K562 (cell line): ENCODE data around the gene SIDT1. TPM values are rescaled to one million over a fixed set of nuclear protein-coding genes. Genes with fewer than 3 reads are reported as not detected.

Experiments used
- ATAC-seq: fragments of 200-7000 bp; cut with Tn5 transposase; 3 replicates; pipeline ENCODE4 v1.9.1; 2020; ENCODE audit warnings: moderate library complexity
- BruUV-seq: library from RNA; stranded (reverse); fragments of 400-500 nt; replicated peaks from 2 replicates; lab custom pipeline; 2021; lab: Mats Ljungman, UMichigan
- CTCF ChIA-PET: fragments of 300-600 bp; formaldehyde crosslinking; extraction: SDS; loops from one replicate; lab custom pipeline; 2021; ENCODE audit warnings: low intra/inter-chr PET ratio; lab: Yijun Ruan, JAX
- POLR2A ChIA-PET: fragments of 300-600, 350-650 bp; sonication (Branson Sonifier 250); formaldehyde crosslinking; extraction: SDS; loops from one replicate; lab custom pipeline; 2021; ENCODE audit warnings: antibody characterized with exemption, inconsistent platforms; lab: Yijun Ruan, JAX
- DNase-seq, 4 experiments: peaks; one replicate each; pipeline versions ENCODE4 v3.0.0 to v3.0.0-alpha.2; 2011 to 2018; ENCODE audit warnings: low spot score in 3 of 4, mixed read lengths in 3 of 4; ENCODE audit errors: extremely low read depth in 1 of 4
- FAIRE-seq: peaks from 2 replicates; lab custom pipeline; 2011; peaks lifted over from hg19 to GRCh38; lab: Jason Lieb, UNC
- H2AFZ ChIP-seq: 2 replicates; pipeline ENCODE4 v1.6.0; 2011; ENCODE audit warnings: low read depth, low read length, control low read depth, inconsistent platforms
- H3K27ac ChIP-seq: fragments of 200-600 bp; 3 replicates; pipeline ENCODE4 v1.8.0; 2011; ENCODE audit warnings: low read depth, mild to moderate bottlenecking, control low read depth, inconsistent platforms, low read length, moderate library complexity, mixed read lengths; ENCODE audit errors: extremely low read depth
- H3K27me3 ChIP-seq, 2 experiments: fragments of 300-600 bp in 1 of 2; 2 replicates in 1 of 2; 3 replicates in 1 of 2; pipeline versions ENCODE4 v1.6.0 to v1.8.0; 2011; ENCODE audit warnings: inconsistent platforms in 2 of 2, low read length in 2 of 2, mild to moderate bottlenecking in 1 of 2, mixed read lengths in 1 of 2, moderate library complexity in 1 of 2; ENCODE audit not compliant: control insufficient read depth in 2 of 2, insufficient read depth in 2 of 2
- H3K36me3 ChIP-seq: fragments of 300-600 bp; 3 replicates; pipeline ENCODE4 v1.8.0; 2011; ENCODE audit warnings: mild to moderate bottlenecking, low read length, inconsistent platforms; ENCODE audit not compliant: control insufficient read depth, insufficient read depth
- H3K4me1 ChIP-seq, 2 experiments: fragments of 200-600 bp in 1 of 2; replicated peaks in 1 of 2; 2 replicates in 1 of 2; 3 replicates in 1 of 2; pipeline versions ENCODE4 v1.5.1 to v1.8.0; 2011; ENCODE audit warnings: inconsistent platforms in 2 of 2, low read length in 2 of 2, mild to moderate bottlenecking in 1 of 2, mixed read lengths in 1 of 2, moderate library complexity in 1 of 2; ENCODE audit not compliant: control insufficient read depth in 2 of 2, insufficient read depth in 2 of 2
- H3K4me2 ChIP-seq: 2 replicates; pipeline ENCODE4 v1.6.1; 2011; ENCODE audit warnings: low read length, control low read depth, inconsistent platforms, mixed read lengths; ENCODE audit not compliant: insufficient read depth
- H3K4me3 ChIP-seq: fragments of 200-600 bp; sonication (generic), shearing (Covaris generic); 2 replicates; pipeline ENCODE4 v1.5.1; 2016; ENCODE audit warnings: control low read depth, inconsistent platforms
- H3K79me2 ChIP-seq: fragments of 200-600 bp; 3 replicates; pipeline ENCODE4 v1.8.0; 2011; ENCODE audit warnings: low read length, inconsistent platforms; ENCODE audit not compliant: control insufficient read depth, insufficient read depth
- H3K9ac ChIP-seq, 2 experiments: 2 replicates each; pipeline versions ENCODE4 v1.6.0 to v1.6.1; 2011; ENCODE audit warnings: low read depth in 2 of 2, low read length in 2 of 2, control low read depth in 1 of 2, inconsistent platforms in 1 of 2, mild to moderate bottlenecking in 1 of 2, mixed read lengths in 1 of 2; ENCODE audit not compliant: insufficient read depth in 1 of 2
- H3K9me1 ChIP-seq: one replicate; pipeline ENCODE4 v1.6.0; 2011; ENCODE audit warnings: inconsistent platforms, mild to moderate bottlenecking, low read length, moderate library complexity; ENCODE audit not compliant: control insufficient read depth, insufficient read depth
- H3K9me3 ChIP-seq: replicated peaks from 2 replicates; pipeline ENCODE4 v1.5.1; 2011; ENCODE audit warnings: low read depth, low read length, inconsistent platforms; ENCODE audit not compliant: control insufficient read depth, insufficient read depth
- H4K20me1 ChIP-seq: replicated peaks from 2 replicates; pipeline ENCODE4 v1.6.1; 2011; ENCODE audit warnings: low read length, inconsistent platforms, mixed read lengths; ENCODE audit not compliant: control insufficient read depth, insufficient read depth
- ATF7 ChIP-seq: fragments of 450-650 bp; IDR thresholded peaks from 2 replicates; pipeline ENCODE4 v1.7.1; 2014; ENCODE audit warnings: mild to moderate bottlenecking, moderate library complexity
- CHD1 ChIP-seq: fragments of 200-600 bp; sonication (generic); IDR thresholded peaks from one replicate; pipeline ENCODE4 v1.6.1; 2012; ENCODE audit warnings: mild to moderate bottlenecking, moderate library complexity, low read length, inconsistent platforms
- HLTF ChIP-seq: fragments of 450-650 bp; IDR thresholded peaks from 2 replicates; pipeline ENCODE4 v1.6.1; 2016
- MAFF ChIP-seq: IDR thresholded peaks from 2 replicates; pipeline ENCODE4 v1.6.1; 2012; ENCODE audit warnings: low read length, improper control_type of control experiment
- RFX1 ChIP-seq: fragments of 450-650 bp; IDR thresholded peaks from 2 replicates; pipeline ENCODE4 v1.6.1; 2016; ENCODE audit warnings: mild to moderate bottlenecking, moderate library complexity
- RFX7 ChIP-seq: fragments of 250-450 bp; sonication (Bioruptor Pico); IDR thresholded peaks from 2 replicates; pipeline ENCODE4 v1.5.1; 2021; ENCODE audit warnings: mild to moderate bottlenecking
- ZNF184 ChIP-seq: sonication (generic); formaldehyde crosslinking; IDR thresholded peaks from 2 replicates; pipeline ENCODE4 v1.5.0; 2020; ENCODE audit warnings: missing genetic modification reagents
- ZNF24 ChIP-seq: fragments of 450-650 bp; IDR thresholded peaks from 2 replicates; pipeline ENCODE4 v1.6.1; 2016
- WGBS: fragments of 100-300 bp; shearing (Covaris generic); methylation state at CpG from one replicate; pipeline ENCODE4 v1.1.6; 2016; ENCODE audit warnings: low coverage, mixed read lengths; ENCODE audit not compliant: insufficient coverage; ENCODE audit errors: missing lambda C conversion rate; 5-methylcytosine and 5-hydroxymethylcytosine counted together
- in situ Hi-C: fragments of 300-500 bp; cut with MboI; formaldehyde crosslinking; loops from 4 replicates; pipeline ENCODE4 v1.15.0; 2018; ENCODE audit warnings: inconsistent platforms, mixed read lengths
- intact Hi-C: fragments of 100-400 bp; cut with micrococcal nuclease; formaldehyde crosslinking; loops from 2 replicates; pipeline ENCODE4 v1.14.2; 2022
- polyA plus RNA-seq, 8 experiments: library from polyadenylated mRNA; depleted of rRNA in 4 of 8; stranded (reverse) in 5 of 8; unstranded in 3 of 8; fragments of >200 nt; fragmentation: Nextera tagmentation in 2 of 8; fragmentation: Illumina TruSeq in 1 of 8; extraction: Ambion mirVana in 2 of 8; extraction: Trizol in 1 of 8; gene quantifications; 2 replicates each; pipeline versions ENCODE4 v1.2.1 to v1.2.3, GENCODE V29; 2011 to 2014; ENCODE audit warnings: inconsistent platforms in 1 of 8, missing spikeins in 1 of 8
- total RNA-seq, 7 experiments: library from RNA; depleted of rRNA in 6 of 7; stranded (reverse); fragments of >200 nt in 6 of 7; fragmentation: Illumina TruSeq in 2 of 7; extraction: Trizol in 2 of 7; gene quantifications; 2 replicates each; pipeline versions ENCODE4 v1.2.1 to v1.2.3, GENCODE V29; 2011 to 2021; ENCODE audit warnings: low replicate concordance in 1 of 7
- TF ChIP-seq, protein P1 (sequence below): sonication (generic); formaldehyde crosslinking; IDR thresholded peaks from 2 replicates; pipeline ENCODE4 v1.8.0; 2022; ENCODE audit warnings: missing genetic modification reagents, mild to moderate bottlenecking, moderate library complexity, borderline replicate concordance
- TF ChIP-seq, protein P2 (sequence below): fragments of 450-650 bp; IDR thresholded peaks from 2 replicates; pipeline ENCODE4 v1.6.1; 2018; ENCODE audit warnings: mild to moderate bottlenecking, low read depth; ENCODE audit not compliant: partially characterized antibody
- TF ChIP-seq, protein P3 (sequence below), 2 experiments: fragments of 450-650 bp in 1 of 2; sonication (generic) in 1 of 2; formaldehyde crosslinking in 1 of 2; IDR thresholded peaks in 1 of 2; conservative IDR thresholded peaks in 1 of 2; 2 replicates each; pipeline versions ENCODE4 v1.6.1 to v1.8.1; 2016 to 2023; ENCODE audit warnings: mild to moderate bottlenecking in 2 of 2, moderate library complexity in 2 of 2, inconsistent platforms in 1 of 2, missing genetic modification reagents in 1 of 2

The SIDT1 gene
- total and polyA plus RNA-seq, 9 of the 15 experiments (the other 6 are each of a cell fraction or from before 2014, with no cell fraction given): not detected

DNA sequence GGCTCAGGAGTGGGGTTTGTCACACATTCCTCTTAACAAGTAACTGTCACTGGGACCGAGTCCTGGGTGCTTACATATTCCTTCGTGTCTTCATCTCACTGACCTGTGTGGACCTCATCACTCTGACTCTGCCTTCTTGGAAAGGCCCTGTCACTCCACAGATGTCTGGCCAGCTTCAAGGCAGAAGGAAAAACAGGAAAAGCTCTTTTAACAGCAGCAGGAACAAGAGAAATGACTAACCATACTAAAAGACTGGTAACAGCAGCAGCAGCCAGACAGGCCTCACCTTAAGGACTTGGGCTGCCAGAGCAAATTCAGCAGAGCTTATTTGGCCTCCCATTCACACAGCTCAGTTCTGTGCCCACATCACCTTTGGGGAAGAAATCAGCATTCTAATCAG lies 96.0 kb downstream of the SIDT1 start (continued):
- no peak for TF ChIP-seq ZNF24
- no peak for TF ChIP-seq RFX7 (CRISPR knock-in tag)

DNA sequence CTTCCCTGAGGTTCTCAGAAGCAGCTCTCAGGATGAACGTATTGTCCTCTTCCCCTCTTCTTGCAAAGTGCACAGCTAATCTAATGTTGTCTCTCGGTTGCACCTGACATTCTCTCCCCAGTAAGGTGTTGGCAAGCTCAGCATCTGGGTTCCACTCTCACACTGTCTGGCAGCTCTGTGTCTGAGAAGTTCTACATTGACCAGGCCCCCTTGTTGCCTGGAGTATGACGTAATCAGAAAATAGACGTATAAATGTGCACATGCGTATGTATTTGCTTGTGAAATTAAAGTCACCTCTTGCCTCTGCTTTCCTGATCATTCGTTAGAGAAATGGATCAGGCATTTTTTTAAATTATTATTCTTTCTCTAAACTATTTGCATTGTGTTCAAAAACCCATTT lies 96.4 kb downstream of the SIDT1 start:
- ChIA-PET CTCF (no interaction called here), POLR2A (no interaction called here)
- Histone ChIP-seq H3K36me3 (no peaks in the 10 kb centered on the region), H3K4me1 (no peaks in the 10 kb centered on the region; a peak in 1 of 5 replicates), H3K9me1 (no peaks in the 10 kb centered on the region), H3K27me3 (peaks cover 8 to 32% of the 10 kb centered on the region in 2 experiments; a peak in 3 of 5 replicates), H3K9ac (no peak overlapping the region), H2AFZ (no peak overlapping the region), H3K27ac (no peak overlapping the region), H3K9me3 (no peaks in the 10 kb centered on the region), H3K79me2 (no peaks in the 10 kb centered on the region), H3K4me2 (no peak overlapping the region), H3K4me3 (no peak overlapping the region), H4K20me1 (no peaks in the 10 kb centered on the region)
- in situ Hi-C loops (no loop called here), intact Hi-C loops (loop anchor here (5.0 to 10.0 kb wide), 3 partner anchors 119 to 574 kb away; partner anchors contain the start of genes ATP6V1A and NAA50)
- no peak for TF ChIP-seq CHD1
- TF ChIP-seq ATF7: peak; percentile 21; the same call in 1 of the 2 replicates
- no peak for TF ChIP-seq ZNF184 (CRISPR knock-in tag)
- TF ChIP-seq, protein P1, sequence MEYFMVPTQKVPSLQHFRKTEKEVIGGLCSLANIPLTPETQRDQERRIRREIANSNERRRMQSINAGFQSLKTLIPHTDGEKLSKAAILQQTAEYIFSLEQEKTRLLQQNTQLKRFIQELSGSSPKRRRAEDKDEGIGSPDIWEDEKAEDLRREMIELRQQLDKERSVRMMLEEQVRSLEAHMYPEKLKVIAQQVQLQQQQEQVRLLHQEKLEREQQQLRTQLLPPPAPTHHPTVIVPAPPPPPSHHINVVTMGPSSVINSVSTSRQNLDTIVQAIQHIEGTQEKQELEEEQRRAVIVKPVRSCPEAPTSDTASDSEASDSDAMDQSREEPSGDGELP (CRISPR knock-in tag): no peak
- TF ChIP-seq, protein P2, sequence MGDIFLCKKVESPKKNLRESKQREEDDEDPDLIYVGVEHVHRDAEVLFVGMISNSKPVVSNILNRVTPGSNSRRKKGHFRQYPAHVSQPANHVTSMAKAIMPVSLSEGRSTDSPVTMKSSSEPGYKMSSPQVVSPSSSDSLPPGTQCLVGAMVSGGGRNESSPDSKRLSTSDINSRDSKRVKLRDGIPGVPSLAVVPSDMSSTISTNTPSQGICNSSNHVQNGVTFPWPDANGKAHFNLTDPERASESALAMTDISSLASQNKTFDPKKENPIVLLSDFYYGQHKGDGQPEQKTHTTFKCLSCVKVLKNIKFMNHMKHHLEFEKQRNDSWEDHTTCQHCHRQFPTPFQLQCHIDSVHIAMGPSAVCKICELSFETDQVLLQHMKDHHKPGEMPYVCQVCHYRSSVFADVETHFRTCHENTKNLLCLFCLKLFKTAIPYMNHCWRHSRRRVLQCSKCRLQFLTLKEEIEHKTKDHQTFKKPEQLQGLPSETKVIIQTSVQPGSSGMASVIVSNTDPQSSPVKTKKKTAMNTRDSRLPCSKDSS: no peak
- TF ChIP-seq, protein P3, sequence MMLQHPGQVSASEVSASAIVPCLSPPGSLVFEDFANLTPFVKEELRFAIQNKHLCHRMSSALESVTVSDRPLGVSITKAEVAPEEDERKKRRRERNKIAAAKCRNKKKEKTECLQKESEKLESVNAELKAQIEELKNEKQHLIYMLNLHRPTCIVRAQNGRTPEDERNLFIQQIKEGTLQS (IDR thresholded peaks at IDR 0.05): peak; percentile 27; the same call in 1 of the 2 replicates
- TF ChIP-seq, protein P3 (CRISPR knock-in tag; conservative IDR thresholded peaks at IDR 0.05): no peak
- no peak for TF ChIP-seq HLTF
- TF ChIP-seq MAFF: no peak
- TF ChIP-seq RFX1: no peak
- DNase-seq (no peak), ATAC-seq (no peak), FAIRE-seq (no peak)
- no TSS peak for BruUV-seq
- 9% methylated on average over 6 of the region's 6 CpGs for WGBS
